Testis (tissue), 3 donors: Measurements from ENCODE around the gene RPL32. TPM values are rescaled to one million over a fixed set of nuclear protein-coding genes. Genes with fewer than 3 reads are reported as not detected.

ENCODE experiments used
- DNase-seq: peaks from one replicate; pipeline ENCODE4 v3.0.0-alpha.2; 2019
- H3K27ac ChIP-seq, 2 donors: fragments of 200-600 bp; sonication (generic); one replicate each; pipeline ENCODE4 v1.5.1; 2019
- H3K27me3 ChIP-seq: fragments of 200-600 bp; sonication (generic); one replicate; pipeline ENCODE4 v1.5.1; 2019
- H3K36me3 ChIP-seq: fragments of 200-600 bp; sonication (generic); one replicate; pipeline ENCODE4 v1.5.1; 2017; ENCODE audit warnings: low read depth; ENCODE audit errors: missing control alignments
- H3K4me1 ChIP-seq: fragments of 200-600 bp; sonication (generic); one replicate; pipeline ENCODE4 v1.5.1; 2019
- H3K4me3 ChIP-seq, 2 donors: fragments of 200-600 bp; sonication (generic); one replicate each; pipeline ENCODE4 v1.5.1; 2017 to 2019
- H3K9me3 ChIP-seq: fragments of 200-600 bp; sonication (generic); one replicate; pipeline ENCODE4 v1.5.1; 2017
- POLR2A ChIP-seq: fragments of 450-650 bp; IDR thresholded peaks from one replicate; pipeline ENCODE4 v1.6.1; 2017; ENCODE audit warnings: antibody characterized with exemption, mild to moderate bottlenecking, moderate library complexity
- WGBS, 2 donors: methylation state at CpG; one replicate each; pipeline ENCODE4 v1.1.5; 2018; 5-methylcytosine and 5-hydroxymethylcytosine counted together
- intact Hi-C: fragments of 100-400 bp; cut with DNase I; formaldehyde crosslinking; loops from one replicate; pipeline ENCODE4 v1.15.1; 2023; ENCODE audit warnings: low total_unique reads
- polyA plus RNA-seq: library from polyadenylated mRNA; stranded (reverse); fragments of 350-450 nt; fragmentation: Illumina TruSeq; extraction: RNeasy Lipid Tissue Mini Kit (QIAGEN cat#74804); gene quantifications from one replicate; pipeline ENCODE4 v1.2.3, GENCODE V29; 2014; ENCODE audit warnings: low read depth, low replicate concordance; ENCODE audit not compliant: insufficient read depth
- total RNA-seq, 2 donors: library from RNA; depleted of rRNA; stranded (reverse); fragments of >200 nt; gene quantifications; one replicate each; pipeline ENCODE4 v1.2.3, GENCODE V29; 2016
- TF ChIP-seq, protein P1 (sequence below), 3 experiments: fragments of 450-650 bp in 2 of 3; fragments of 200-600 bp in 1 of 3; sonication (generic) in 1 of 3; IDR thresholded peaks; one replicate each; pipeline ENCODE4 v1.5.1; 2016 to 2019; ENCODE audit warnings: antibody characterized with exemption in 3 of 3, mild to moderate bottlenecking in 2 of 3, moderate library complexity in 1 of 3

RPL32 gene
- total and polyA plus RNA-seq, 3 donors from 2014 or later = 435 to 1,578 (median 713) TPM

DNA sequence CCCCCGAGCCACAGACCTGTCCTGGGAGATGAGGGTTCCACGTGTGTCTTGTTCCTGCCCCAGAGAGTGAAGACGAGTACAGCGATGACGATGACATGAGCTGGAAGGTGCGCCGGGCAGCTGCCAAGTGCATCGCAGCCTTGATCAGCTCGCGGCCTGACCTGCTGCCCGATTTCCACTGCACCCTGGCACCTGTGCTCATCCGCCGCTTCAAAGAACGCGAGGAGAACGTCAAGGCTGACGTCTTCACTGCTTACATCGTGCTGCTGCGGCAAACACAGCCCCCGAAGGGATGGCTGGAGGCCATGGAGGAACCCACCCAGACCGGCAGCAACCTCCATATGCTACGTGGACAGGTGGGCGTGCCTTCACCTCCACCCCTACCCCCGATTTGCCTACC is 26.3 kb downstream of the RPL32 start:
- intact Hi-C loops = no loop called here
- Histone ChIP-seq H3K36me3 (no peaks in the 10 kb centered on the region), H3K4me1 (peaks cover 6% of the 10 kb centered on the region), H3K4me3 (no peak overlapping the region), H3K27ac (no peak overlapping the region), H3K9me3 (no peaks in the 10 kb centered on the region), H3K27me3 (no peaks in the 10 kb centered on the region)
- no peak for TF ChIP-seq POLR2A
- TF ChIP-seq, protein P1, sequence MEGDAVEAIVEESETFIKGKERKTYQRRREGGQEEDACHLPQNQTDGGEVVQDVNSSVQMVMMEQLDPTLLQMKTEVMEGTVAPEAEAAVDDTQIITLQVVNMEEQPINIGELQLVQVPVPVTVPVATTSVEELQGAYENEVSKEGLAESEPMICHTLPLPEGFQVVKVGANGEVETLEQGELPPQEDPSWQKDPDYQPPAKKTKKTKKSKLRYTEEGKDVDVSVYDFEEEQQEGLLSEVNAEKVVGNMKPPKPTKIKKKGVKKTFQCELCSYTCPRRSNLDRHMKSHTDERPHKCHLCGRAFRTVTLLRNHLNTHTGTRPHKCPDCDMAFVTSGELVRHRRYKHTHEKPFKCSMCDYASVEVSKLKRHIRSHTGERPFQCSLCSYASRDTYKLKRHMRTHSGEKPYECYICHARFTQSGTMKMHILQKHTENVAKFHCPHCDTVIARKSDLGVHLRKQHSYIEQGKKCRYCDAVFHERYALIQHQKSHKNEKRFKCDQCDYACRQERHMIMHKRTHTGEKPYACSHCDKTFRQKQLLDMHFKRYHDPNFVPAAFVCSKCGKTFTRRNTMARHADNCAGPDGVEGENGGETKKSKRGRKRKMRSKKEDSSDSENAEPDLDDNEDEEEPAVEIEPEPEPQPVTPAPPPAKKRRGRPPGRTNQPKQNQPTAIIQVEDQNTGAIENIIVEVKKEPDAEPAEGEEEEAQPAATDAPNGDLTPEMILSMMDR (IDR thresholded peaks at IDR 0.05) = no peak
- 94% methylated on average over 13 to 24 of the region's 24 CpGs for WGBS, 2 donors
- DNase-seq = no peak

DNA sequence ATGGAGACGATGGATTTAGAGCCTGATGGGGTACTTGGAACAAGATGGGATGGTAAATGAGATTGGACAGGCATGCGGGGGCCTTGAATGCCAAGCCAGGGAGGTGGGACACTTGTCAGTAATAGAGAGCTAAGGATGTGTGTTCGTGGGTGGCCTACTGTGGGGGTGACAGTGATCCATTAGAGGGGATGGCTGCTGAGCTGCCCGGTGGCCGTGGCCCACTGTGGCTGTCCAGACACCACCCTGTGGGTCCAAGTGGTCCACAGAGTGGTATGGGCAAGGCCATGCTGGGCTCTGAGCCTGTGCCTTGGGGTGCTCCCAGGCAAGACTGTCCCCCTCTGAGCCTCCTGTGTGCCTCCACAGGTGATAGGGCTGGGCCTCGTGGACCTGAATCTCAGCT is 27.4 kb downstream of the RPL32 start:
- no peak for DNase-seq
- no peak overlapping the region for H3K4me3 ChIP-seq
- TF ChIP-seq POLR2A = no peak
- TF ChIP-seq, protein P1 (IDR thresholded peaks at IDR 0.05) = no peak
- H3K27ac ChIP-seq = no peak overlapping the region
- peaks cover 6% of the 10 kb centered on the region for H3K4me1 ChIP-seq
- 88 to 94% methylated on average over 6 of the region's 6 CpGs for WGBS, 2 donors
- no peaks in the 10 kb centered on the region for H3K9me3 ChIP-seq
- no peaks in the 10 kb centered on the region for H3K36me3 ChIP-seq
- H3K27me3 ChIP-seq = no peaks in the 10 kb centered on the region
- intact Hi-C loops = no loop called here

DNA sequence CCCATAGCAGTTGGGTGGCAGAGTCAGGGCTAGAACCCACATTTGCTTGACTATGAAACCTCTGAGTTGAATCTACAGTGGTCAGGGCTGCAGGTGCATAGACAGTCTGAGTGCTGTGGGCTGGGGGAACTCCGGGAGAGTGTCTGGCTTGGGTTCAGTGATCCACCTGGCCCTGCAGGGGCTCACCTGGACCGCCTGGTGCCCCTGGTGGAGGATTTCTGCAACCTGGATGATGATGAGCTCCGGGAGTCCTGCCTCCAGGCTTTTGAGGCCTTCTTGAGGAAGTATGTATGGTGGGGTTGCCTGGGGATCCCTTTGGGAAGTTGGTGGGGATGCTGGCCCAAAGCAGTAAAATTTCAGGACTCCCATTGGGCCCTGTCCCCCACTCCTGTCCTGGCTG is 28.6 kb downstream of the RPL32 start:
- no peak for DNase-seq
- H3K27ac ChIP-seq = no peak overlapping the region
- 80 to 91% methylated on average over 1 to 3 of the region's 3 CpGs for WGBS, 2 donors
- H3K36me3 ChIP-seq = no peaks in the 10 kb centered on the region
- no peak for TF ChIP-seq POLR2A
- TF ChIP-seq, protein P1 (IDR thresholded peaks at IDR 0.05) = no peak
- intact Hi-C loops = no loop called here
- H3K9me3 ChIP-seq = no peaks in the 10 kb centered on the region
- no peaks in the 10 kb centered on the region for H3K27me3 ChIP-seq
- no peak overlapping the region for H3K4me3 ChIP-seq
- peaks cover 6% of the 10 kb centered on the region for H3K4me1 ChIP-seq

DNA sequence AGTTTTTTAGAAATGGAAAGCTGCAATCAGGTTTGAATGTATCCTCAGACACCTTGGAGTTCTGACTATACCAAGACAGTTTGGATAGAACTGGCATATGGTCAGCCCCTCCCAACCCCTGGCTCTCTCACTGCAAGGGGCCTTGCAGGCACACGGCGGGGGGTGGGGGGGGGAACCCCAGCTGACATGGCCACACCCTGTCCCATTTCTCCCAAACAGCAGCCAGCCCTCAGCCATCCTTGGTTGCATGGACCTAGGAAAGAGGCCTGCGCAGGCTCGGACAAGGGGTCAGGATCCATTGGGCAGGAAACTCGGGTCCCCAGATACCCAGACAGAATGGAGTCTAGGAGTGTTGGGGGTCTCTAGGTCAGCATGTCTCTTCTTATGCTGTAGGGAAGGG is 30.4 kb downstream of the RPL32 start:
- H3K9me3 ChIP-seq = no peaks in the 10 kb centered on the region
- H3K27me3 ChIP-seq = no peaks in the 10 kb centered on the region
- H3K27ac ChIP-seq = no peak overlapping the region
- H3K36me3 ChIP-seq = no peaks in the 10 kb centered on the region
- H3K4me3 ChIP-seq = no peak overlapping the region
- intact Hi-C loops = no loop called here
- WGBS, 2 donors = 50 to 75% methylated on average over 5 of the region's 5 CpGs
- H3K4me1 ChIP-seq = peaks cover 6% of the 10 kb centered on the region
- TF ChIP-seq POLR2A = no peak
- TF ChIP-seq, protein P1 (IDR thresholded peaks at IDR 0.05) = no peak
- no peak for DNase-seq

DNA sequence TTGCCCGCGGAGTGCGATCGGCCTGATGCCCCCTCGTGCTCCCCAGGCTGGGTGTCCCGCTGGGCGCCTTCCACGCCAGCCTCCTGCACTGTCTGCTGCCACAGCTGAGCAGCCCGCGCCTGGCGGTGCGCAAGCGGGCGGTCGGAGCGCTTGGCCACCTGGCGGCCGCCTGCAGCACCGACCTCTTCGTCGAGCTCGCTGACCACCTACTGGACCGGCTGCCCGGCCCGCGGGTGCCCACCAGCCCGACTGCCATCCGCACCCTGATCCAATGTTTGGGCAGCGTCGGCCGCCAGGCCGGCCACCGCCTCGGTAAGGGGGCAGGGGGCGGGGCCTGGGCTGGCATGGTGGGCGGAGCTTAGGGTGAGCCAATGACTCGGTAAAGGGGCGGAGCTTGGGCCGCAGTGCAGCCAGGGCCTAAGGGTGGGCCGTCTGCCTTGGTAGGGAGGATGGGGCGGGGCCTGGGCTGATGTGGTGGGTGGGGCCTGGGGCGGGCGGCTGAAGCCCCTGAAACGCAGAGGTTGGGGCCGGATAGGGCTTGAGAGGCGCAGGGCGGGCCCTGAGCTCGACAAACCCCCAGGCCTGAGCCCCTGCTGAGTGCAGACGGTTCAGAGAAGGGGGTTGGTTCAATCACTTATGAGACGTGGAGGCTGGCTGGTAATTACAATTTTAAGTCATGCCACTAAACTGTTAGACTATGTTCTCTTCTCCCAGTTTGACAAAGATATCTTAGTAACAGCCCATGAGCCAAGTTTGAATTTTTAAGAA is 31.2 kb downstream of the RPL32 start:
- 1 to 4% methylated on average over 26 to 50 of the region's 50 CpGs for WGBS, 2 donors

More for the DNA sequence above, 31.2 kb downstream of the RPL32 start:
- H3K27ac ChIP-seq = peak overlapping the region; percentile 27 to 41
- peak overlapping the region; percentile 44 to 64 for H3K4me3 ChIP-seq
- H3K36me3 ChIP-seq = no peaks in the 10 kb centered on the region
- H3K4me1 ChIP-seq = peaks cover 6% of the 10 kb centered on the region
- TF ChIP-seq, protein P1 (IDR thresholded peaks at IDR 0.05) = peak; percentile 63 to 82 (median 76)
- no peak for TF ChIP-seq POLR2A
- H3K27me3 ChIP-seq = no peaks in the 10 kb centered on the region
- H3K9me3 ChIP-seq = no peaks in the 10 kb centered on the region
- DNase-seq = peak; percentile 97
- intact Hi-C loops = no loop called here
